ENCODE measurements around the gene ANO2.

The ANO2 gene

GRCh38 chr12:5733916-5734315 lies 211.1 kb downstream of the ANO2 start:
- DNase-seq (ENCODE audit: low read depth in 2 of 2, low spot score in 1 of 2), result no peak

- DNase-seq (ENCODE audit: low read depth in 2 of 2, low spot score in 1 of 2), result no peak
Measured at GRCh38 chr12:5733136-5733755, 211.8 kb downstream of the ANO2 start.

- no peak for DNase-seq (ENCODE audit: low read depth in 2 of 2, low spot score in 1 of 2)
Measured at GRCh38 chr12:5730962-5731361, 214.1 kb downstream of the ANO2 start.

- DNase-seq (ENCODE audit: low read depth in 2 of 2, low spot score in 1 of 2), result no peak
Measured at GRCh38 chr12:5723711-5724252, 221.3 kb downstream of the ANO2 start.

GRCh38 chr12:5723071-5723470 lies 222.0 kb downstream of the ANO2 start:
- no peak for DNase-seq (ENCODE audit: low read depth in 2 of 2, low spot score in 1 of 2)

- DNase-seq (ENCODE audit: low read depth in 2 of 2, low spot score in 1 of 2), result no peak
Measured at GRCh38 chr12:5720381-5721005, 224.6 kb downstream of the ANO2 start.

GRCh38 chr12:5718680-5719079 lies 226.4 kb downstream of the ANO2 start:
- no peak for DNase-seq (ENCODE audit: low read depth in 2 of 2, low spot score in 1 of 2)

- no peak for DNase-seq (ENCODE audit: low read depth in 2 of 2, low spot score in 1 of 2)
Measured at GRCh38 chr12:5718073-5718472, 227.0 kb downstream of the ANO2 start.

GRCh38 chr12:5716976-5717375 lies 228.1 kb downstream of the ANO2 start:
- DNase-seq (ENCODE audit: low read depth in 2 of 2, low spot score in 1 of 2), result no peak

GRCh38 chr12:5716201-5716600 lies 228.9 kb downstream of the ANO2 start:
- no peak for DNase-seq (ENCODE audit: low read depth in 2 of 2, low spot score in 1 of 2)

GRCh38 chr12:5715021-5715420 lies 230.0 kb downstream of the ANO2 start:
- DNase-seq (ENCODE audit: low read depth in 2 of 2, low spot score in 1 of 2), result no peak

GRCh38 chr12:5713599-5714081 lies 231.4 kb downstream of the ANO2 start:
- no peak for DNase-seq (ENCODE audit: low read depth in 2 of 2, low spot score in 1 of 2)

- no peak for DNase-seq (ENCODE audit: low read depth in 2 of 2, low spot score in 1 of 2)
Measured at GRCh38 chr12:5710260-5710878, 234.7 kb downstream of the ANO2 start.

GRCh38 chr12:5708371-5708770 lies 236.7 kb downstream of the ANO2 start:
- DNase-seq (ENCODE audit: low read depth in 2 of 2, low spot score in 1 of 2), result no peak

GRCh38 chr12:5706247-5706646 lies 238.8 kb downstream of the ANO2 start:
- DNase-seq (ENCODE audit: low read depth in 2 of 2, low spot score in 1 of 2), result no peak

- no peak for DNase-seq (ENCODE audit: low read depth in 2 of 2, low spot score in 1 of 2)
Measured at GRCh38 chr12:5705791-5706190, 239.3 kb downstream of the ANO2 start.

GRCh38 chr12:5694759-5695409 lies 250.2 kb downstream of the ANO2 start:
- no peak for DNase-seq (ENCODE audit: low read depth in 2 of 2, low spot score in 1 of 2)

GRCh38 chr12:5692850-5693249 lies 252.2 kb downstream of the ANO2 start:
- no peak for DNase-seq (ENCODE audit: low read depth in 2 of 2, low spot score in 1 of 2)

GRCh38 chr12:5691943-5692342 lies 253.1 kb downstream of the ANO2 start:
- DNase-seq (ENCODE audit: low read depth in 2 of 2, low spot score in 1 of 2), result no peak

GRCh38 chr12:5690240-5690639 lies 254.8 kb downstream of the ANO2 start:
- DNase-seq (ENCODE audit: low read depth in 2 of 2, low spot score in 1 of 2), result no peak

GRCh38 chr12:5689773-5690172 lies 255.3 kb downstream of the ANO2 start:
- no peak for DNase-seq (ENCODE audit: low read depth in 2 of 2, low spot score in 1 of 2)

GRCh38 chr12:5688226-5688625 lies 256.8 kb downstream of the ANO2 start:
- DNase-seq (ENCODE audit: low read depth in 2 of 2, low spot score in 1 of 2), result no peak

Data from stimulated activated CD8-positive, alpha-beta memory T cell treated with anti-CD3 and anti-CD28 coated beads, Interleukin-4, amount 100 ng/mL, for 4 hours (primary cell).